Upper lobe of left lung (tissue), 6 donors: Measurements from ENCODE around the gene RANBP9. TPM values are rescaled to one million over a fixed set of nuclear protein-coding genes. Genes with fewer than 3 reads are reported as not detected.

Source experiments
- ATAC-seq, 2 donors: fragments of 200-7000 bp; cut with Tn5 transposase; one replicate each; pipeline ENCODE4 v1.9.1; 2022; ENCODE audit warnings: mild to moderate bottlenecking in 2 of 2, moderate library complexity in 2 of 2; ENCODE audit not compliant: low FRiP score in 2 of 2
- DNase-seq, 2 donors: peaks; one replicate each; pipeline ENCODE4 v3.0.0-alpha.2; 2019 to 2020
- H3K27ac ChIP-seq, 4 donors: fragments of 200-600 bp; sonication (generic); one replicate each; pipeline ENCODE4 v1.5.1; 2016 to 2019
- H3K27me3 ChIP-seq, 4 donors: fragments of 200-600 bp; sonication (generic); one replicate each; pipeline ENCODE4 v1.5.1; 2017 to 2019
- H3K36me3 ChIP-seq, 4 donors: fragments of 200-600 bp; sonication (generic); one replicate each; pipeline ENCODE4 v1.5.1; 2016 to 2019
- H3K4me1 ChIP-seq, 4 donors: fragments of 200-600 bp; sonication (generic); one replicate each; pipeline ENCODE4 v1.5.1; 2018 to 2019
- H3K4me3 ChIP-seq, 4 donors: fragments of 200-600 bp; sonication (generic); one replicate each; pipeline ENCODE4 v1.5.1; 2017 to 2019; ENCODE audit warnings: mild to moderate bottlenecking in 2 of 4, moderate library complexity in 1 of 4
- H3K9me3 ChIP-seq, 4 donors: fragments of 200-600 bp; sonication (generic); one replicate each; pipeline ENCODE4 v1.5.1; 2018 to 2019
- EP300 ChIP-seq, 4 donors: sonication (generic); formaldehyde crosslinking; IDR thresholded peaks; one replicate each; pipeline ENCODE4 v1.5.1; 2017; ENCODE audit warnings: antibody characterized with exemption in 4 of 4, control low read depth in 2 of 4
- POLR2A ChIP-seq, 4 donors: fragments of 450-650 bp; IDR thresholded peaks; one replicate each; pipeline ENCODE4 v1.5.1; 2016 to 2017; ENCODE audit warnings: antibody characterized with exemption in 4 of 4, mild to moderate bottlenecking in 2 of 4
- POLR2AphosphoS5 ChIP-seq, 2 donors: sonication (generic); formaldehyde crosslinking; IDR thresholded peaks; one replicate each; pipeline ENCODE4 v1.5.1; 2017; ENCODE audit warnings: antibody characterized with exemption in 2 of 2
- WGBS, 2 donors: methylation state at CpG; one replicate each; pipeline ENCODE4 v1.1.5; 2017 to 2018; 5-methylcytosine and 5-hydroxymethylcytosine counted together
- total RNA-seq, 6 donors: library from RNA; depleted of rRNA in 4 of 6; stranded (reverse); fragments of >200 nt in 4 of 6; gene quantifications; one replicate each; pipeline versions ENCODE4 v1.1.0 to v1.2.1, GENCODE V29; 2016 to 2021
- TF ChIP-seq, protein P1 (sequence below), 6 experiments: fragments of 450-650 bp in 4 of 6; fragments of 200-600 bp in 2 of 6; sonication (generic) in 2 of 6; IDR thresholded peaks; one replicate each; pipeline ENCODE4 v1.5.1; 2016 to 2019; ENCODE audit warnings: antibody characterized with exemption in 6 of 6
- donor health status: DM: no; HTN: no; CAD: no; lungs with moderate emphysema.
- donor health status: DM: no; HTN: yes; CAD: no; lungs with severe emphysema.

Gene RANBP9
- total RNA-seq, 6 donors from 2014 or later = 29.8 to 46.7 (median 36.4) TPM

DNA sequence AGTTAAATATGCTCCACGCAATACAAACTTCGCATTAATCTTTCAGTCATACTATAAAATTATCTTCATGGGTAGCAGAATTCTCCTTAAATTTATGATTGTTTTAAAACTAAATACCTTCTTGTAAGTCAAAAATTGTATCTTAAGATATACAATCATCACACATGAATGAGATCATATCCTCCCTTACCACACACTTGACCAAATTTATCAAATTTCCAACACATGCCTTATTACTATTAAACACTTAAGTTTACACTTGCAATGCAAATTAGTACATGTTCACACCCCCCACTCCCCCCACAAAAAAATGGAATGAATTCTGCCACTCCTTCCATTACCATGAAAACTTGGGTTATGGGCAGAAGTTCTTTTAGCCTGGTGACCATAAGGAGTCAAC lies 13.8 kb downstream of the RANBP9 start:
- WGBS, 2 donors = 95 to 96% methylated on average over 2 of the region's 2 CpGs
- no peak overlapping the region for H3K4me3 ChIP-seq

DNA sequence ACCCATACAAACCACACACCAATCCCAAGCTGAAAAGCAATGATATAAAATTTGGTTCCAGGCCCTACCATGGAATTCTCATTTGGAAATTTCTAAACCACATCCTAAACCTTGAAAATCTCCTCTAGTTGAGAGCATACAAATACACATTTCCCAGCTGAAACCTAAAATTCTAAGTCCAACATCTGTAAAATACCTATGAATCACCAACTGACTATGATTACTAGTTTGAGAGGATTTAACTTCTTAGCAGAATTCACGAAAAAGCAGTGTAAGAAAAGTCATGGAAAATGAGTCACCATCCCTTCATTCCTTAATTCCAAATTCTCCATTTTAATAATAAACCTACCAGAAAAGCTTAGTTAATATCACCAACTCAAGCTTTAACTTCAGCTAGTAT lies 15.4 kb downstream of the RANBP9 start:
- Histone ChIP-seq H3K9me3 (no peaks in the 10 kb centered on the region), H3K27me3 (no peaks in the 10 kb centered on the region), H3K4me1 (peaks cover 2 to 25% (median 20%) of the 10 kb centered on the region in 4 donors), H3K4me3 (no peak overlapping the region), H3K36me3 (peaks cover 0 to 8% (median 0%) of the 10 kb centered on the region in 4 donors), H3K27ac (no peak overlapping the region)
- DNase-seq = no peak
- no peak for ATAC-seq
- TF ChIP-seq POLR2A (IDR thresholded peaks at IDR 0.05) (no peak), EP300 (IDR thresholded peaks at IDR 0.05) (no peak), POLR2AphosphoS5 (IDR thresholded peaks at IDR 0.05) (no peak)
- TF ChIP-seq, protein P1, sequence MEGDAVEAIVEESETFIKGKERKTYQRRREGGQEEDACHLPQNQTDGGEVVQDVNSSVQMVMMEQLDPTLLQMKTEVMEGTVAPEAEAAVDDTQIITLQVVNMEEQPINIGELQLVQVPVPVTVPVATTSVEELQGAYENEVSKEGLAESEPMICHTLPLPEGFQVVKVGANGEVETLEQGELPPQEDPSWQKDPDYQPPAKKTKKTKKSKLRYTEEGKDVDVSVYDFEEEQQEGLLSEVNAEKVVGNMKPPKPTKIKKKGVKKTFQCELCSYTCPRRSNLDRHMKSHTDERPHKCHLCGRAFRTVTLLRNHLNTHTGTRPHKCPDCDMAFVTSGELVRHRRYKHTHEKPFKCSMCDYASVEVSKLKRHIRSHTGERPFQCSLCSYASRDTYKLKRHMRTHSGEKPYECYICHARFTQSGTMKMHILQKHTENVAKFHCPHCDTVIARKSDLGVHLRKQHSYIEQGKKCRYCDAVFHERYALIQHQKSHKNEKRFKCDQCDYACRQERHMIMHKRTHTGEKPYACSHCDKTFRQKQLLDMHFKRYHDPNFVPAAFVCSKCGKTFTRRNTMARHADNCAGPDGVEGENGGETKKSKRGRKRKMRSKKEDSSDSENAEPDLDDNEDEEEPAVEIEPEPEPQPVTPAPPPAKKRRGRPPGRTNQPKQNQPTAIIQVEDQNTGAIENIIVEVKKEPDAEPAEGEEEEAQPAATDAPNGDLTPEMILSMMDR (IDR thresholded peaks at IDR 0.05) = no peak
- WGBS, 2 donors = 86 to 91% methylated on average over 1 of the region's 1 CpG

More for the DNA sequence above, 13.8 kb downstream of the RANBP9 start:
- TF ChIP-seq EP300 (IDR thresholded peaks at IDR 0.05) (no peak), POLR2A (IDR thresholded peaks at IDR 0.05) (no peak), POLR2AphosphoS5 (IDR thresholded peaks at IDR 0.05) (no peak)
- TF ChIP-seq, protein P1 (IDR thresholded peaks at IDR 0.05) = no peak
- Histone ChIP-seq H3K9me3 (no peaks in the 10 kb centered on the region), H3K4me1 (peaks cover 2 to 30% (median 22%) of the 10 kb centered on the region in 4 donors), H3K36me3 (peaks cover 0 to 8% (median 0%) of the 10 kb centered on the region in 4 donors), H3K27ac (no peak overlapping the region), H3K27me3 (no peaks in the 10 kb centered on the region)
- DNase-seq = no peak
- ATAC-seq = no peak

DNA sequence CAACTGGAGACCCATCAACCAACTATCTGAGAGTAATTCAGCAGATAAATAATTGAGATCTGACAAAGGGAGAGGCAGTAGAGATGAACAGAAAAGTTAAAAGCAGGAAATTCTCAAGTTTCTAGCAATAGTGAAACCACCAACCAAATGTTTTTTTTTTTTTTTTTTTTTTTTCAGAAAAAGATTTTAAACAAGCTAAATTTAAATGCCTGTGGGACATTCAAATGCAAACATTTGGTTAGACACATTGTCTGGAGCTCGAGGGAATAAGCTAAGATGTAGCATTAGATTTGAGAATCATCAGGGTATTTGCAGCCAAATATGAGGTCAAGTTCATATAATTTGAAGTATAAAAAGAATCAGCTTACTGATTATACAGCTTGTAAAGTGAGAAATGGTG lies 16.4 kb downstream of the RANBP9 start:
- no peak for TF ChIP-seq EP300 (IDR thresholded peaks at IDR 0.05)
- TF ChIP-seq, protein P1 (IDR thresholded peaks at IDR 0.05) = no peak
- no peak for TF ChIP-seq POLR2AphosphoS5 (IDR thresholded peaks at IDR 0.05)
- no peak for TF ChIP-seq POLR2A (IDR thresholded peaks at IDR 0.05)
- no peak for DNase-seq
- no peak overlapping the region for H3K27ac ChIP-seq

DNA sequence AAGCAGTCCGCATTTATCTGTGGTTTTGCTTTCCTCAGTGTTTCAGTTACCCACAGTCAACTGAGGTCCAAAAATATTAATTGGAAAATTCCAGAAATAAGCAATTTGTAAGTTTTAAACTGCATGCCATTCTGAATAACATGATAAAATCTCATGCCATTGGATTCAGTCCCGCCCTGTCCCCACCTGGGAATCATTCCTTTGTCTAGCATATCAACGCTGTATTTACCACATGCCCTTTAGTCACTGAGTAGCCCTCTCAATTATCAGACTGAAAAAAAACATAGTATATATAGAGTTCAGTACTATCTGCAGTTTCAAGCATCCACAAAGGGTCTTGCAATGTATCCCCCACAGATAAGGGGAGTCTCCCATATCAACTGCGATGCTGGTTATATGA lies 17.1 kb downstream of the RANBP9 start:
- DNase-seq = no peak
- no peak for ATAC-seq
- TF ChIP-seq, protein P1 (IDR thresholded peaks at IDR 0.05) = no peak
- TF ChIP-seq POLR2A (IDR thresholded peaks at IDR 0.05) (no peak), EP300 (IDR thresholded peaks at IDR 0.05) (no peak), POLR2AphosphoS5 (IDR thresholded peaks at IDR 0.05) (no peak)
- Histone ChIP-seq H3K27ac (peak overlapping the region in 1 of 4 donors; percentile 17), H3K4me1 (peaks cover 10 to 25% (median 18%) of the 10 kb centered on the region in 4 donors), H3K36me3 (peaks cover 0 to 8% (median 0%) of the 10 kb centered on the region in 4 donors), H3K27me3 (no peaks in the 10 kb centered on the region), H3K9me3 (no peaks in the 10 kb centered on the region), H3K4me3 (no peak overlapping the region)
- WGBS, 2 donors = 89 to 97% methylated on average over 4 of the region's 4 CpGs

More for the DNA sequence above, 16.4 kb downstream of the RANBP9 start:
- Histone ChIP-seq H3K9me3 (no peaks in the 10 kb centered on the region), H3K36me3 (peaks cover 0 to 8% (median 0%) of the 10 kb centered on the region in 4 donors), H3K4me3 (no peak overlapping the region), H3K27me3 (no peaks in the 10 kb centered on the region), H3K4me1 (peaks cover 7 to 25% (median 17%) of the 10 kb centered on the region in 4 donors)
- ATAC-seq = no peak
- WGBS, 2 donors = 61 to 77% methylated on average over 1 of the region's 1 CpG
